HEK293 (cell line): Measurements from ENCODE around the gene SEPTIN12.

Experiments
- BCL11B ChIP-seq: fragments of 450-650 bp; formaldehyde crosslinking; IDR thresholded peaks from 2 replicates; pipeline ENCODE4 v1.5.1; 2016; ENCODE audit warnings: low read depth, missing biosample characterization, missing genetic modification characterization
- GLIS1 ChIP-seq: fragments of 450-650 bp; formaldehyde crosslinking; IDR thresholded peaks from 2 replicates; pipeline ENCODE4 v1.5.1; 2016; ENCODE audit warnings: missing biosample characterization, missing genetic modification characterization
- HOXC10 ChIP-seq: sonication (generic); formaldehyde crosslinking; IDR thresholded peaks from 2 replicates; pipeline ENCODE4 v1.8.1; 2023; ENCODE audit warnings: mild to moderate bottlenecking, missing genetic modification reagents
- HOXD13 ChIP-seq: sonication (generic); formaldehyde crosslinking; IDR thresholded peaks from 2 replicates; pipeline ENCODE4 v1.8.0; 2022; ENCODE audit warnings: missing genetic modification reagents, borderline replicate concordance
- RBAK ChIP-seq: fragments of 450-650 bp; formaldehyde crosslinking; IDR thresholded peaks from 2 replicates; pipeline ENCODE4 v1.5.1; 2016; ENCODE audit warnings: missing biosample characterization, missing genetic modification characterization
- ZBTB48 ChIP-seq: fragments of 450-650 bp; formaldehyde crosslinking; IDR thresholded peaks from 2 replicates; pipeline ENCODE4 v1.5.1; 2016; ENCODE audit warnings: missing biosample characterization, missing genetic modification characterization
- ZEB2 ChIP-seq: fragments of 450-650 bp; formaldehyde crosslinking; IDR thresholded peaks from 2 replicates; pipeline ENCODE4 v1.5.1; 2016; ENCODE audit warnings: missing biosample characterization, missing genetic modification characterization
- ZNF10 ChIP-seq: fragments of 450-650 bp; formaldehyde crosslinking; IDR thresholded peaks from 2 replicates; pipeline ENCODE4 v1.5.1; 2017; ENCODE audit warnings: missing biosample characterization, missing genetic modification characterization
- ZNF114 ChIP-seq: fragments of 450-650 bp; formaldehyde crosslinking; IDR thresholded peaks from 2 replicates; pipeline ENCODE4 v1.5.0; 2017; ENCODE audit warnings: missing biosample characterization, missing genetic modification characterization
- ZNF133 ChIP-seq: fragments of 450-650 bp; formaldehyde crosslinking; IDR thresholded peaks from 2 replicates; pipeline ENCODE4 v1.5.1; 2016; ENCODE audit warnings: missing biosample characterization, missing genetic modification characterization
- ZNF174 ChIP-seq: fragments of 450-650 bp; formaldehyde crosslinking; IDR thresholded peaks from 2 replicates; pipeline ENCODE4 v1.5.0; 2017; ENCODE audit warnings: missing biosample characterization, mild to moderate bottlenecking, missing genetic modification characterization
- ZNF19 ChIP-seq: fragments of 450-650 bp; formaldehyde crosslinking; IDR thresholded peaks from 2 replicates; pipeline ENCODE4; 2016; ENCODE audit warnings: missing biosample characterization, missing genetic modification characterization, low read depth
- ZNF23 ChIP-seq: fragments of 450-650 bp; formaldehyde crosslinking; IDR thresholded peaks from 2 replicates; pipeline ENCODE4 v1.5.1; 2016; ENCODE audit warnings: missing biosample characterization, missing genetic modification characterization, borderline replicate concordance
- ZNF324 ChIP-seq: fragments of 450-650 bp; formaldehyde crosslinking; IDR thresholded peaks from 2 replicates; pipeline ENCODE4 v1.5.1; 2016; ENCODE audit warnings: missing biosample characterization, missing genetic modification characterization
- ZNF426 ChIP-seq: fragments of 450-650 bp; formaldehyde crosslinking; IDR thresholded peaks from 2 replicates; pipeline ENCODE4 v1.5.1; 2017; ENCODE audit warnings: missing biosample characterization, missing genetic modification characterization, mild to moderate bottlenecking, inconsistent platforms, moderate library complexity
- ZNF521 ChIP-seq: fragments of 450-650 bp; formaldehyde crosslinking; IDR thresholded peaks from 2 replicates; pipeline ENCODE4 v1.5.1; 2017; ENCODE audit warnings: missing biosample characterization, mild to moderate bottlenecking, missing genetic modification characterization
- ZNF530 ChIP-seq: fragments of 450-650 bp; formaldehyde crosslinking; IDR thresholded peaks from 2 replicates; pipeline ENCODE4 v1.5.1; 2016; ENCODE audit warnings: low read depth, missing biosample characterization, missing genetic modification characterization
- ZNF549 ChIP-seq: fragments of 450-650 bp; IDR thresholded peaks from 2 replicates; pipeline ENCODE4 v1.5.1; 2018; ENCODE audit warnings: missing biosample characterization, missing genetic modification characterization, mild to moderate bottlenecking, inconsistent platforms, moderate library complexity
- ZNF571 ChIP-seq: fragments of 450-650 bp; formaldehyde crosslinking; IDR thresholded peaks from 2 replicates; pipeline ENCODE4 v1.5.0; 2017; ENCODE audit warnings: missing biosample characterization, missing genetic modification characterization
- ZNF629 ChIP-seq: fragments of 450-650 bp; formaldehyde crosslinking; IDR thresholded peaks from 2 replicates; pipeline ENCODE4 v1.5.1; 2017; ENCODE audit warnings: missing biosample characterization, missing genetic modification characterization
- ZNF654 ChIP-seq: fragments of 450-650 bp; formaldehyde crosslinking; IDR thresholded peaks from 2 replicates; pipeline ENCODE4 v1.5.1; 2016; ENCODE audit warnings: low read depth, missing biosample characterization, missing genetic modification characterization
- ZNF677 ChIP-seq: fragments of 450-650 bp; IDR thresholded peaks from 2 replicates; pipeline ENCODE4 v1.5.0; 2018; ENCODE audit warnings: missing biosample characterization, mild to moderate bottlenecking, missing genetic modification characterization, moderate library complexity
- ZNF76 ChIP-seq: fragments of 450-650 bp; formaldehyde crosslinking; IDR thresholded peaks from 2 replicates; pipeline ENCODE4; 2016; ENCODE audit warnings: low read depth, missing biosample characterization, missing genetic modification characterization, borderline replicate concordance
- TF ChIP-seq, protein P1 (sequence below): fragments of 450-650 bp; IDR thresholded peaks from 2 replicates; pipeline ENCODE4 v1.5.1; 2018; ENCODE audit warnings: missing biosample characterization, mild to moderate bottlenecking, missing genetic modification characterization
- TF ChIP-seq, protein P2 (sequence below): fragments of 450-650 bp; formaldehyde crosslinking; IDR thresholded peaks from 2 replicates; pipeline ENCODE4 v1.5.1; 2017; ENCODE audit warnings: missing biosample characterization, missing genetic modification characterization
- TF ChIP-seq, protein P3 (sequence below): fragments of 450-650 bp; formaldehyde crosslinking; IDR thresholded peaks from 2 replicates; pipeline ENCODE4 v1.5.1; 2016; ENCODE audit warnings: missing biosample characterization, missing genetic modification characterization
- TF ChIP-seq, protein P4 (sequence below): fragments of 450-650 bp; formaldehyde crosslinking; IDR thresholded peaks from 2 replicates; pipeline ENCODE4 v1.5.1; 2016; ENCODE audit warnings: missing biosample characterization, missing genetic modification characterization
- TF ChIP-seq, protein P5 (sequence below): fragments of 450-650 bp; formaldehyde crosslinking; IDR thresholded peaks from 2 replicates; pipeline ENCODE4 v1.5.1; 2016; ENCODE audit warnings: missing biosample characterization, missing genetic modification characterization
- TF ChIP-seq, protein P6 (sequence below): fragments of 450-650 bp; formaldehyde crosslinking; IDR thresholded peaks from 2 replicates; pipeline ENCODE4 v1.5.1; 2016; ENCODE audit warnings: missing biosample characterization, missing genetic modification characterization

Gene SEPTIN12

DNA sequence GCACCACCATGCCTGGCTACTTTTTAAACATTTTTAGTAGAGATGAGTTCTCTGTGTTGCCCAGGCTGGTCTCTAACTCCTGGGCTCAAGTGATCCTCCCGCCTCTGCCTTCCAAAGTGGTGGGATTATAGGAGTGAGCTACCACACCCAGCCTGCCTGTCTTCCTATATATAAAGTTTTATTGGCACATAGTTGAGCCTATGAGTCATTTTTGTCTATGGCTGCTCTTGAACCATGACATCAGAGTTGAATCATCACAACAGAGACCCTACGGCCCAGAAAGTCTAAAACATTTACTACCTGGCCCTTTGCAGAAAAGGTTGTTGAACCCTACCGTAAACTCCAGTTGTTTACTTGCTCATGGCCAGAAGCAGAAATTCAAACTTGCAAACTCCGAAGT, 7.9 kb downstream of the SEPTIN12 start (continued):
- TF ChIP-seq, protein P1, sequence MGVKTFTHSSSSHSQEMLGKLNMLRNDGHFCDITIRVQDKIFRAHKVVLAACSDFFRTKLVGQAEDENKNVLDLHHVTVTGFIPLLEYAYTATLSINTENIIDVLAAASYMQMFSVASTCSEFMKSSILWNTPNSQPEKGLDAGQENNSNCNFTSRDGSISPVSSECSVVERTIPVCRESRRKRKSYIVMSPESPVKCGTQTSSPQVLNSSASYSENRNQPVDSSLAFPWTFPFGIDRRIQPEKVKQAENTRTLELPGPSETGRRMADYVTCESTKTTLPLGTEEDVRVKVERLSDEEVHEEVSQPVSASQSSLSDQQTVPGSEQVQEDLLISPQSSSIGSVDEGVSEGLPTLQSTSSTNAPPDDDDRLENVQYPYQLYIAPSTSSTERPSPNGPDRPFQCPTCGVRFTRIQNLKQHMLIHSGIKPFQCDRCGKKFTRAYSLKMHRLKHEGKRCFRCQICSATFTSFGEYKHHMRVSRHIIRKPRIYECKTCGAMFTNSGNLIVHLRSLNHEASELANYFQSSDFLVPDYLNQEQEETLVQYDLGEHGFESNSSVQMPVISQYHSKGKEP (tag by site-specific recombination): no peak
- TF ChIP-seq, protein P2, sequence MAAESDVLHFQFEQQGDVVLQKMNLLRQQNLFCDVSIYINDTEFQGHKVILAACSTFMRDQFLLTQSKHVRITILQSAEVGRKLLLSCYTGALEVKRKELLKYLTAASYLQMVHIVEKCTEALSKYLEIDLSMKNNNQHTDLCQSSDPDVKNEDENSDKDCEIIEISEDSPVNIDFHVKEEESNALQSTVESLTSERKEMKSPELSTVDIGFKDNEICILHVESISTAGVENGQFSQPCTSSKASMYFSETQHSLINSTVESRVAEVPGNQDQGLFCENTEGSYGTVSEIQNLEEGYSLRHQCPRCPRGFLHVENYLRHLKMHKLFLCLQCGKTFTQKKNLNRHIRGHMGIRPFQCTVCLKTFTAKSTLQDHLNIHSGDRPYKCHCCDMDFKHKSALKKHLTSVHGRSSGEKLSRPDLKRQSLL (tag by site-specific recombination): no peak
- TF ChIP-seq RBAK (no peak), ZNF324 (tag by site-specific recombination) (no peak), ZNF19 (tag by site-specific recombination) (no peak), ZNF629 (peak; percentile 98), ZNF174 (no peak), ZNF76 (tag by site-specific recombination) (0 out of 2 replicates have a peak, but pooled peaks have one; percentile 40), ZNF114 (tag by site-specific recombination) (no peak), HOXD13 (CRISPR knock-in tag) (no peak), ZNF10 (tag by site-specific recombination) (no peak), ZNF426 (no peak), HOXC10 (CRISPR knock-in tag) (no peak), ZBTB48 (tag by site-specific recombination) (no peak), ZNF133 (tag by site-specific recombination) (no peak), ZNF23 (tag by site-specific recombination) (no peak), ZEB2 (tag by site-specific recombination) (peak; percentile 72), ZNF521 (tag by site-specific recombination) (no peak), ZNF677 (tag by site-specific recombination) (no peak), ZNF571 (tag by site-specific recombination) (no peak), ZNF530 (no peak), BCL11B (tag by site-specific recombination) (no peak), GLIS1 (no peak), ZNF654 (tag by site-specific recombination) (no peak), ZNF549 (tag by site-specific recombination) (no peak)
- TF ChIP-seq, protein P3, sequence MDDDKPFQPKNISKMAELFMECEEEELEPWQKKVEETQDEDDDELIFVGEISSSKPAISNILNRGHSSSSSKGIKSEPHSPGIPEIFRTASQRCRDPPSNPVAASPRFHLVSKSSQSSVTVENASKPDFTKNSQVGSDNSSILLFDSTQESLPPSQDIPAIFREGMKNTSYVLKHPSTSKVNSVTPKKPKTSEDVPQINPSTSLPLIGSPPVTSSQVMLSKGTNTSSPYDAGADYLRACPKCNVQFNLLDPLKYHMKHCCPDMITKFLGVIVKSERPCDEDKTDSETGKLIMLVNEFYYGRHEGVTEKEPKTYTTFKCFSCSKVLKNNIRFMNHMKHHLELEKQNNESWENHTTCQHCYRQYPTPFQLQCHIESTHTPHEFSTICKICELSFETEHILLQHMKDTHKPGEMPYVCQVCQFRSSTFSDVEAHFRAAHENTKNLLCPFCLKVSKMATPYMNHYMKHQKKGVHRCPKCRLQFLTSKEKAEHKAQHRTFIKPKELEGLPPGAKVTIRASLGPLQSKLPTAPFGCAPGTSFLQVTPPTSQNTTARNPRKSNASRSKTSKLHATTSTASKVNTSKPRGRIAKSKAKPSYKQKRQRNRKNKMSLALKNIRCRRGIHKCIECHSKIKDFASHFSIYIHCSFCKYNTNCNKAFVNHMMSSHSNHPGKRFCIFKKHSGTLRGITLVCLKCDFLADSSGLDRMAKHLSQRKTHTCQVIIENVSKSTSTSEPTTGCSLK (tag by site-specific recombination): no peak
- TF ChIP-seq, protein P4, sequence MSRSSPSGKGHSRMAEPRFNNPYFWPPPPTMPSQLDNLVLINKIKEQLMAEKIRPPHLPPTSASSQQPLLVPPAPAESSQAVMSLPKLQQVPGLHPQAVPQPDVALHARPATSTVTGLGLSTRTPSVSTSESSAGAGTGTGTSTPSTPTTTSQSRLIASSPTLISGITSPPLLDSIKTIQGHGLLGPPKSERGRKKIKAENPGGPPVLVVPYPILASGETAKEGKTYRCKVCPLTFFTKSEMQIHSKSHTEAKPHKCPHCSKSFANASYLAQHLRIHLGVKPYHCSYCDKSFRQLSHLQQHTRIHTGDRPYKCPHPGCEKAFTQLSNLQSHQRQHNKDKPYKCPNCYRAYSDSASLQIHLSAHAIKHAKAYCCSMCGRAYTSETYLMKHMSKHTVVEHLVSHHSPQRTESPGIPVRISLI (tag by site-specific recombination): no peak
- TF ChIP-seq, protein P5, sequence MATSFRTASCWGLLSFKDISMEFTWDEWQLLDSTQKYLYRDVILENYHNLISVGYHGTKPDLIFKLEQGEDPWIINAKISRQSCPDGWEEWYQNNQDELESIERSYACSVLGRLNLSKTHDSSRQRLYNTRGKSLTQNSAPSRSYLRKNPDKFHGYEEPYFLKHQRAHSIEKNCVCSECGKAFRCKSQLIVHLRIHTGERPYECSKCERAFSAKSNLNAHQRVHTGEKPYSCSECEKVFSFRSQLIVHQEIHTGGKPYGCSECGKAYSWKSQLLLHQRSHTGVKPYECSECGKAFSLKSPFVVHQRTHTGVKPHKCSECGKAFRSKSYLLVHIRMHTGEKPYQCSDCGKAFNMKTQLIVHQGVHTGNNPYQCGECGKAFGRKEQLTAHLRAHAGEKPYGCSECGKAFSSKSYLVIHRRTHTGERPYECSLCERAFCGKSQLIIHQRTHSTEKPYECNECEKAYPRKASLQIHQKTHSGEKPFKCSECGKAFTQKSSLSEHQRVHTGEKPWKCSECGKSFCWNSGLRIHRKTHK (tag by site-specific recombination): no peak
- TF ChIP-seq, protein P6, sequence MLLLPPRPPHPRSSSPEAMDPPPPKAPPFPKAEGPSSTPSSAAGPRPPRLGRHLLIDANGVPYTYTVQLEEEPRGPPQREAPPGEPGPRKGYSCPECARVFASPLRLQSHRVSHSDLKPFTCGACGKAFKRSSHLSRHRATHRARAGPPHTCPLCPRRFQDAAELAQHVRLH (tag by site-specific recombination): no peak
